Measurements from ENCODE around the gene NDUFA11. TPM values are rescaled to one million over a fixed set of nuclear protein-coding genes. Genes with fewer than 3 reads are reported as not detected.

NDUFA11 gene
- 181 and 244 TPM in 2 replicates for total RNA-seq (2014; rRNA removed; shearing (Covaris generic))

DNA sequence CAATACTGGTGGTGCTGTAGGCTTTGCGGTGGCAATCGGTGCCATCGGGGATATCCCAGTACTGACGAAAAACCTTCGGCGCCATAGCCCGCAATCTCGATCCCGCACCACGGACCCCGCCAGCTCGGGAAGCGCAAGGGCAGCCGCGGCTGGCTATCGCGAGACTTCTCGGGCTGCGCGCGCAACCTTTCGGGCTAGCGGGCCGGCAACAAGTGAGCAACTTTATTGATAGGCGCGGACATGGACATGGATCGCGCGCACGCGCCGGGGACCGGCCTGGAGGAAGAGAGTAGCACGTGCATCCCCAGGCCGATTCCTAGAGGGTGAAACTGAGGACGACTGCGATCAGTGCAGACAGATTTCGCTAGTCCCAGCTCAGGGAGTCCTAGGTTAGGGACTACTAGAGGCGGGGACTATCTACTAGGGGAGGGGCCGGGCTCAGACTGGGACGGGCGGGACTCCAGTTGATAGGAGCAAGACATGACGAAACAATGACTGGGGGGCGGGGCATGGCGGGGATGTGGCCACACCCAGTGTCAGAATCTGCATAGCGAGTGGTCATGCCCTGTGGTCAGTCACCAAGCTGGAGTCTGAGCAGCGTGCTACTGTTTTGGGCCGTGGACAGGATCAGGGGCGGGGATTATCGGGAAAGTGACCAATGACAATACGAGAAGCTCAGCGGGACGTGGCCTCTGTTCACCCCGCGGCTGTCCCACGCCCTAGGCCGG, at the start of gene NDUFA11:
NDUFA11 (minus strand) TSS at position 167 of the 728 bp plus-strand sequence; CDS start at position 85, 82 bp downstream.
- Histone ChIP-seq H3K27me3 (ENCODE audit: control insufficient read depth, insufficient read depth, low read length) (no peaks in the 10 kb centered on the region), H3K4me3 (ENCODE audit: insufficient read depth, low read depth, low read length) (peak within 1 kb of the TSS; percentile 96), H3K36me3 (replicated peaks; ENCODE audit: control insufficient read depth, insufficient read depth, low read length) (peaks cover 1% of the 10 kb centered on the region)
- DNase-seq, result peak; percentile 98

DNA sequence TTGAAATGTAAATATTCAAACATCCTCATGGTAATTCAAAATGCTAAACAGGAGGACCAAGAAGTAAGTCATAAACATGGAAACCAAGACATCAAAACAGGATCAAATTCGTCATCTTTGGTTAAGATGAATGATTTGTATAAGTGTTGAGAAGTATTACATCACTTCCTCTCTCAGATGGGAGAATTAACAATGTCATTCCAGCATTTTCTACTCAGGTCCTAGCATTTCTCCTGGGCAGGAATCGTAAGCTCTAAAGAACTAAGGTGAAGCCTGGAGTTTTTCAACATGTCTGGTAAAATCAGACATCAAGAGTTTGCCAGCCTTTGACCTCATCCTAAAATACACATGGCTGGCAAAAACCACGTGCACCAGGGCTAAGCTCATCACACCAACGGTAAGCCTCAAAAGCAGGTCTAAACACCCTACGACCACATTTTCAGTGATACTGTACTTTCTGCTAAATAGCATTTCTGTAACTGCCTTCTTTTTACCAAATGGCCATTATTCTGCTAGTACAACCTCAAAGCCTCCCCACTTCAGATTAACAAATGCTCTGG, 49.5 kb upstream of the NDUFA11 start:
- DNase-seq, result no peak
- Histone ChIP-seq H3K27me3 (ENCODE audit: control insufficient read depth, insufficient read depth, low read length) (no peaks in the 10 kb centered on the region), H3K4me3 (ENCODE audit: insufficient read depth, low read depth, low read length) (no peak overlapping the region), H3K36me3 (replicated peaks; ENCODE audit: control insufficient read depth, insufficient read depth, low read length) (no peaks in the 10 kb centered on the region)

DNA sequence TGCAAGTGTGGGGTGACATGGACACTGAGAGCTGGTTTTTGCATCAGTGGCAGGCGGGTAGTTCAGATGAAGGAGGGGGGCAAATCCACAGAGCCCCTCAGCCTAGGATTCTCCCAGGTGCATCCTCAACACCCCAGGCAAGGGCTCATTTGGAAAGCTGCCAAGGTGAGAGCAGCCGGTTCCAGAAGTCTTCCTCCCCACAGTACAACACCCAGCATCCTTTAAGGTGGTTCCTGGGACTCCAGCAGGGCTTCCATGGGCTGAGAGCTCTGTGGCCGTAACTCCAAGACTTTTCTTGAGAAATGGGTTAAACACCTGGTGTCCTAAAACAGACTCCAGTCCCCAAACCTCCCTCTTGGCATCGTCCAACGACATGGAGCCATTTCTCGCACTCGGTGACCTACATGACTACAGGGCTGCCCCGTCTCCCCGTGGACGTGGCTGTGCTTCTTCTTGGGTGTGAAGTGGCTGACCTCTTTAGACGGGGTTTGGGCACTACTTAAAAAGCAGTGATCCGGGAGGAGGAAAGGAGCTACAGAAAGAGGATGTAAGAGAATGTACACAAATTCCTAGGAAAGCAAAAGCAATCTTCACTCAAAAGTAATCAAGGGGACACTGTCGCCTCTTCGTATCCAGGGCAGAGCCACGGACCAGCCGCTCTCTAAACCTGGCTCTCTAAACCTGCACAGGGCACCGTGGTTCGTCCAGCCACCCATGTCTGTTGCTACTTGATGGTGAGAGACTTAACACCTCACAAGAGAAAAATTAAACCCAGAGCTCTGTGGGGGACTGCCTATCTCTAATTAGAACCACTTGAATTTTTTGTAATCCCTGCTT, 48.8 kb upstream of the NDUFA11 start:
- DNase-seq, result no peak
- Histone ChIP-seq H3K36me3 (replicated peaks; ENCODE audit: control insufficient read depth, insufficient read depth, low read length) (no peaks in the 10 kb centered on the region), H3K4me3 (ENCODE audit: insufficient read depth, low read depth, low read length) (no peak overlapping the region), H3K27me3 (ENCODE audit: control insufficient read depth, insufficient read depth, low read length) (no peaks in the 10 kb centered on the region)

DNA sequence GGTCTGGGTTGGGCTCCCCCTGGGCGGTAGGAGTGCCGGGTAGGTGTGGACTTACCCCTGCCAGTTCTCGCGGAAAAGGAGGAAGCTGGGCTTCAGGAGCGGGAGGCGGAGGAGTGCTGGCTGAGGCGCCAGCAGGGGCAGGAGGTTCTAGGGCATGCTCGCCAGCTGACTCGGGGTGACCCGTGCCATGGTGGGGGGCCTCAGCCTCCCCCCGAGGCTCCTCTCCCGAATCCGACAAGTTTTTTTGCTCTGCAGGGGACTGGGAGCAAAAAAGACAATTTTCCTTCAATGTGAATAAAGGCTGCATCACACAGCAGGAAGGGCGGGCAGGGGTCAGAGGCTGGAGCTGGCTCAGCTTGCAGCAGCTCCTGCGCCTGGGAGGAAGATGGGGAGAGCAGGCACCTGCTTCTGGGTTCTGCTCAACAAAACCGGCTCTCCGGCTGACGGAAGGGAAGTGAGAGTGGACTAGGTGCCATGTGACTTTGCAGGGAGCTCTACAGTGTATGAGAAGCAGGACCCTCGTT, 47.8 kb upstream of the NDUFA11 start:
- no peaks in the 10 kb centered on the region for H3K27me3 ChIP-seq (ENCODE audit: control insufficient read depth, insufficient read depth, low read length)
- DNase-seq, result peak; percentile 85
- no peak overlapping the region for H3K4me3 ChIP-seq (ENCODE audit: insufficient read depth, low read depth, low read length)
- H3K36me3 ChIP-seq (replicated peaks; ENCODE audit: control insufficient read depth, insufficient read depth, low read length), result no peaks in the 10 kb centered on the region

DNA sequence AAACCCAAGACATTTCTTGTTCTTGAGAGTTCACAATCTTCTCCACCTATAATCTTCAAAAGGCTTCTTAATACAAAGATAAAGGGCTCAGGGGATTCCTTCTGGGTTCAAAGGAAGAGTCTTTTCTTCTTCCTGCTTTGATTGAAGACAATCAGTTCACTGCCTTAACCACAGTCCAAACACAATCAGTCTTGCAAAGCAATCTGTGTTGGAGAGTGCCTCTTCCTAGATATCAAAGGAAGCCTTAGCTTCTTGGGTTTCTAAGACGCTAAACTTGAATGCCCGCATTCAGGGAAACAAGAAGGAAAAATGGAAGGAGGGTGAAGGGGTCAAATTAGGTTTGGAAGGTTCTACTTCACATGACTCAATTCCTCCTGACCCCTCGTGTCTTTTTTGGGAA, 47.2 kb upstream of the NDUFA11 start:
- Histone ChIP-seq H3K27me3 (ENCODE audit: control insufficient read depth, insufficient read depth, low read length) (no peaks in the 10 kb centered on the region), H3K36me3 (replicated peaks; ENCODE audit: control insufficient read depth, insufficient read depth, low read length) (no peaks in the 10 kb centered on the region; the same call in 1 of the 2 replicates), H3K4me3 (ENCODE audit: insufficient read depth, low read depth, low read length) (no peak overlapping the region)
- no peak for DNase-seq

DNA sequence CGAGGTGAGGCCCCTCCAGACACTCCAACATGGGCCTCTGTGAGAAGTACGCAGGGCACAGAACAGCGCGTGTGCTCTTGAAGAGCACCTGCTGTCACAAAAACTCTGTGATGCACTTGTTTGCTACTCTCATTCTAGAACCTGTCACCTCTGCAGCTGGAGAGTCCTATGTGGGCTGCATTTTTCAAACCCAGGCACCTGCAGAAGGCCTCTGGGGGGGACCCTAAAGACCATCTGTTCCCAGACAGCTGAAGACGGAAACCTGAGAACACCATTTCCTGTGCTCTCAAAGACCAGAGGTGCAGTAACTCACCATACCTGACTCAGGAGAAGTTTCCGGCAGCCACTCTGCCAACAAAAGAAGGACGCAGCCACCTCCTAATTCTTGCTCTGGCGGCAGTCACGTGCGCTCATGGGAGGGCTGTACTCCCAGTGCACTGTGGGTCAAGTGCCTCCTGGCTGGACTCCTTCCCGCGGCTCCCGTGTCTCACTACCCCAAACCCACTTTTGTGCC, 46.3 kb upstream of the NDUFA11 start:
- no peaks in the 10 kb centered on the region; the same call in 1 of the 2 replicates for H3K36me3 ChIP-seq (replicated peaks; ENCODE audit: control insufficient read depth, insufficient read depth, low read length)
- no peak overlapping the region for H3K4me3 ChIP-seq (ENCODE audit: insufficient read depth, low read depth, low read length)
- no peaks in the 10 kb centered on the region for H3K27me3 ChIP-seq (ENCODE audit: control insufficient read depth, insufficient read depth, low read length)
- no peak for DNase-seq

DNA sequence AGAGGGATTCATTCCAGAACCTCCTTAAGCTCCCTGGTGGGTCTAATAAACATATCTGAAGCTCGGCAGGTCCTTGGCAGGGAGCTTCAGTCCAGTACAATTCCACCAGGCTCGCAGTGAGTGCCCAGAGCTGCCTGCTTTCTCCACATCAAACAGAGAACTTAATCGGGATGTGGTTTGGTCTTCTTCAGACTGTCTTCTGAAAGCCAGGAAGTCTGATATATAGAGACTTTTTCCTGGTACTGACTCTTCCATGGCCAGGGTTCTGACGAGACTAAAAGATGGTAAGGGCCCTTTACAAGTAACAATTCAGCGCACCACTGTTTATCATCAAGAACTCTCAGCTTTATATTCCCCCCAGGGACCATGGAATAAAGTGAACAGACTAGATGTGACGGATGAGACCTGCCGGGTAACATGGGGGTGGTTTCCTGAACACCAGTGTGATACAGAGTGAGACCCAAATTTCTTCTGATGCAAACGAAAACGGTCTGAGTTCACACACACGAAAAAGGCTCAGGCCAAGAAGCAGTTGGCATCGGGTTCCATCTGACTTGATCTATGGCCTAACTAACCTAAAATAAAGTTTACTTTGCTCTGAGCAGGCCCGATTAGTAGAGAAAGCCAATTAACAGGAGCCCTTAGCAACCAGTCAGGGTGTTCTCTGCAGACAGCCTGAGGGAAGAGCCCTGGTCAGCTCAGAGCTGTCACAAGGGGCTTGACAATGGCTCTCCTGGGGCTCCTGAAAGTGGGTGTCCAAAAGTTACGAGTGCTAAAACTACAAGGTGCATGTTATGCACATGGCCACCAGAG, 45.4 kb upstream of the NDUFA11 start:
- Histone ChIP-seq H3K27me3 (ENCODE audit: control insufficient read depth, insufficient read depth, low read length) (no peaks in the 10 kb centered on the region), H3K4me3 (ENCODE audit: insufficient read depth, low read depth, low read length) (no peak overlapping the region), H3K36me3 (replicated peaks; ENCODE audit: control insufficient read depth, insufficient read depth, low read length) (no peaks in the 10 kb centered on the region; the same call in 1 of the 2 replicates)
- DNase-seq, result no peak

DNA sequence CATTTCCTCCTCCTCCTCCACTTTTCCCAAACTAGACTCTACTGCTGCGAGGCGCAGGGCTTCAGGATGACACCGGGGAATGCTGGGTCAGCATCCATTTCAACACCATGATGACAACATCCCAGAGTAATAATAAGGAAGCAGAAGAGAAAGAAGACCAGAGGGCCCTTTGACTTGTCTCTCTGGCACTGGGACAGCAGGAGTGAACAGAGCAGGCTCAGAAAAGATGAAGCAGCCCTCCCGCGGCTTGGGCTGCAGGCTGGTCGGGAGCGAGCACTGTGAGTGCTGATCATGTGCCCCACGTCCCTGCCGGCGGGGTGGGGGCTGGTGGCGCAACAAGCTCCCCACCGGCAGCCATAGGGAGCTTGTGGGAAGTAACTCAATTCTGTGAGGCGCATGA, 43.8 kb upstream of the NDUFA11 start:
- Histone ChIP-seq H3K4me3 (ENCODE audit: insufficient read depth, low read depth, low read length) (no peak overlapping the region), H3K27me3 (ENCODE audit: control insufficient read depth, insufficient read depth, low read length) (no peaks in the 10 kb centered on the region), H3K36me3 (replicated peaks; ENCODE audit: control insufficient read depth, insufficient read depth, low read length) (no peaks in the 10 kb centered on the region; the same call in 1 of the 2 replicates)
- no peak for DNase-seq

DNA sequence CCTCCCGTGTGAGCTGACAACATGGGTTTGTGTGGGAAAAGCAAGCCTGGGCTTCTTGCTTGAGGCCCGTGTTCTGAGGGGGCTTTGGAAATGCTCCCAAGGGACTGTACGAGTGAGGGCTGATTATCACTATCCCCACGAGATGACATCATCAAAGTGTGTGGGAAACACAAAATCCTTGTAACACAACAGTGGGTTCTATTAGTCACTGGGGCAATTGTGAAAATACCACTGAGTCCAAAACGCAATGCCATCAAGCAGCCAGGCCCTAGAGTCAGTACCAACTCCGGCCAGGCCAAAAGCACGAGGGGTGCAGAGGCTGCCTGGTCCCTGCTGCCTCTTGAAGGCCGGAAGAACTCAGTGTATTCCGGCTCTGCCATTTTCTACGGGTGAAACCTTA, 40.0 kb upstream of the NDUFA11 start:
- no peaks in the 10 kb centered on the region for H3K27me3 ChIP-seq (ENCODE audit: control insufficient read depth, insufficient read depth, low read length)
- H3K36me3 ChIP-seq (replicated peaks; ENCODE audit: control insufficient read depth, insufficient read depth, low read length), result peaks cover 14% of the 10 kb centered on the region
- no peak for DNase-seq
- H3K4me3 ChIP-seq (ENCODE audit: insufficient read depth, low read depth, low read length), result no peak overlapping the region

DNA sequence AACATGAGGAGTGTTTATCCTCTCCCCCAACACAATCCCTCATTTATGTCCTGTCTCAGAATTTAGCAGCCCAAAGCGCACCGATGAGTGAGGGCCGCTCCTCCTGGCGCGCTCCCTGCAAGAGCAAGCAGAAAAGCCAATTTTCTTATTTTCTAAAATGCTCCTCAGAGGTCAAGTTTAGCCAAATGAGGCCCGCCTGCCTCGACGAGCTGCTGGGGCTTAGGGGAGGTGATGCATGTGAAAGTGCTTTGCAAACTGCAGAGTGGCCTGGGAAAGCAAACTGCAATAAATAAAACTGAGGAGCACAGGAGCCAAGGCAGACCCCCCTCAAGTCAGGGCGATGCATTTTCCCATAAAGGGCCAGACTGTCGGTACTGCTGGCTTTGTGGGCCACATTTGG, 39.5 kb upstream of the NDUFA11 start:
- Histone ChIP-seq H3K36me3 (replicated peaks; ENCODE audit: control insufficient read depth, insufficient read depth, low read length) (peaks cover 14% of the 10 kb centered on the region), H3K4me3 (ENCODE audit: insufficient read depth, low read depth, low read length) (no peak overlapping the region), H3K27me3 (ENCODE audit: control insufficient read depth, insufficient read depth, low read length) (no peaks in the 10 kb centered on the region)
- DNase-seq, result no peak

DNA sequence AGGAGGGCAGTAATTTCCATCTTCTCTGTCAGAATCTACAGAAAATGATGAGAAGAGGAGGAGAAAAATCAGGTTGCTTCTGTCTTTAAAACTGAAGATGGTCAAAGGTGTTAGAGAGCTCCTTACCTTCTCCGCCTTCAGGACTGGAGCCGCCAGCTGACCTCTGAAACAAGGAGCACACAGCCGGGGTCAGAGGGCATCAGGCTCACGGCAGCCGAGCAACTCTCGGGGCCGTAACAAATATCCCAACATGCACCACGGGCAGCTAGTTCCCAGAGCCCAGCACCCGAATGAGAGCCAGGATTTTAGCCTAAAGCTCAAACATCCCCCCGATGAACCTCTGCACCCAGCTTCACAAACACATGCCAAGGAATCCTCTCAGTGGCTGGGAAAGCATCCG, 38.1 kb upstream of the NDUFA11 start:
- no peak for DNase-seq
- no peak overlapping the region for H3K4me3 ChIP-seq (ENCODE audit: insufficient read depth, low read depth, low read length)
- no peaks in the 10 kb centered on the region for H3K27me3 ChIP-seq (ENCODE audit: control insufficient read depth, insufficient read depth, low read length)
- H3K36me3 ChIP-seq (replicated peaks; ENCODE audit: control insufficient read depth, insufficient read depth, low read length), result peaks cover 18% of the 10 kb centered on the region

DNA sequence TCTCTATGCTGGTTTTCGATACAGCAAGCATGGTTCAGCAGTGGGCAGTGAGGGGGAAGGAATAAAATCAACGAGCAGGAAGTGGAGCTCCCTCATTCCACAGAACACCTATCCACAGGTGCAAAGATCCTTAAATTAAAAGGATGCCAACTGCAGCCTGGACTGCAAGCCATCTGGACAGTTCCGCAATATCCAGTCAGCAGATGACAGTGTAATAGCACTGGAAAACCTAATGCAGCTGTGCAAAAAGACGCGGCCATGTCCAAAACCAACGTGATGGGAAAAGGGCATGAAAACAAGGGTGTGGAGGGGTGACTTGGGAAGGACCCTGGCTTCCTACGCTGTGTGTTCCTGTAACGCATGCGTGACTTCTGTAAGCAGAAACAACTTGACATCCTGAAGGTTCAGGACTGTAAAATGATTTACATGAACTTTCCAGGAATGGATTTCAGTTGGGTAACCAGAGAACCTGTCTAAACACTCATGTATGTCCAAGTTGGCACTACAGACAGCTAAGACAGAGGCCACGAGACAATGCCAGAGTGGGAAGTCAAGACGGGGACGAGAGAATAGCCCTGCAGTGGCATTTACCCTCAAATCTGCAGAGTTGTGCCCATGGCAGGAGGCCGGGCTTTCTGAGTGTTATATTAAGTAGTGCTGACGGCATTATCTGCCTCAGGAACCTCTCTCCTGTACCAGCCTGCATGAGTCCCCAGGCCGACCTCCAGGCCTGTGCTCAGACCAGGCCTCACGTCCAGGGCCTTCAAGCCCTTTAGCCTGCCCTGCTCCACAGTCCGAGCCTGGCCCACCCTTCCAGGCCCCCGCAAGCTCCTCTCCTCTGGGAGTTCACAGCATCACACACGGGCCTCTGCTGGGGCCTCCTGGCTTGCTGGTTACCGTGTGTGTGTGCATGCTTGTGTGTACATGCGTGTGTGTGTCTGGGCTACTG, 36.9 kb upstream of the NDUFA11 start:
- DNase-seq, result no peak
- Histone ChIP-seq H3K4me3 (ENCODE audit: insufficient read depth, low read depth, low read length) (no peak overlapping the region), H3K27me3 (ENCODE audit: control insufficient read depth, insufficient read depth, low read length) (no peaks in the 10 kb centered on the region), H3K36me3 (replicated peaks; ENCODE audit: control insufficient read depth, insufficient read depth, low read length) (peaks cover 19% of the 10 kb centered on the region)

DNA sequence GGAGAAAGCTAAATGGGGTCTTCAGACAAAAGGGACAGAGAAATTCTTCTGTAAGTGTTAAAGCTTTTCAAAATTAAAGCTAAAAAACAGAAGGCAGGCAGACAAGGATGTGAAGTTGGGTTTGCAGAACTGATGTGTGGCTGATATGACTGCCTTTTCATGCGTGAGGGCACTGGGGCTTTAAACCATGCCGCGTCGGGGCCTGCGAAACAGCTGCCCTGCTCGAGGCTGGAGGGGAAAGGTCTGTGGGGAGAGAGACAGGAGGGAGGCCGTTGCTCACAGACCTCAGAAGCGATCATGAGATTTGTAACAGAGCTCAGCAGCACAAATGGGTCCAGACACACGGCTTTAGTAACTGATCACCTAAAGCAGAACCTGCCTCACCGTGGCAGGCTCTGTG, 34.0 kb upstream of the NDUFA11 start:
- DNase-seq, result no peak
- Histone ChIP-seq H3K27me3 (ENCODE audit: control insufficient read depth, insufficient read depth, low read length) (no peaks in the 10 kb centered on the region), H3K36me3 (replicated peaks; ENCODE audit: control insufficient read depth, insufficient read depth, low read length) (peaks cover 20% of the 10 kb centered on the region), H3K4me3 (ENCODE audit: insufficient read depth, low read depth, low read length) (no peak overlapping the region)

Measured in H7 (cell line).